Measurements from ENCODE around the gene ECT2L.

The ECT2L gene

DNA sequence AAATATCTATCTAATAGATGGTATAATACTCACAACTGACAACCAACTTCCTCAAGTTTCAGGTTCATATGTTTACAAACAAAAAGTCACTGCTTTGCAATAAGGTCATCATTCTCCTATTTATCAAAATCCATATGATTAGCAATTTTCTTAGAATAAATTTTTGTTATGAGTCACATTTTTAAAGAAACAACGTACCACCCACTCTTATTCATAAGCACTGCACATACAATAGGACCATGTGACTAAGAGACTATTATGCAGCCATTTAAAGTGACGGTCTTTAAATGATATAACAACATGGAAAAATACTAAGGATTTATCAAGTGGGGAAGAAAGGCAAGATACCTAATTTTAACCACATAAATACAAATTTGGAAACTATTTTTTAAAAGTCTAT, 152.1 kb downstream of the ECT2L start:
- DNase-seq, result no peak

DNA sequence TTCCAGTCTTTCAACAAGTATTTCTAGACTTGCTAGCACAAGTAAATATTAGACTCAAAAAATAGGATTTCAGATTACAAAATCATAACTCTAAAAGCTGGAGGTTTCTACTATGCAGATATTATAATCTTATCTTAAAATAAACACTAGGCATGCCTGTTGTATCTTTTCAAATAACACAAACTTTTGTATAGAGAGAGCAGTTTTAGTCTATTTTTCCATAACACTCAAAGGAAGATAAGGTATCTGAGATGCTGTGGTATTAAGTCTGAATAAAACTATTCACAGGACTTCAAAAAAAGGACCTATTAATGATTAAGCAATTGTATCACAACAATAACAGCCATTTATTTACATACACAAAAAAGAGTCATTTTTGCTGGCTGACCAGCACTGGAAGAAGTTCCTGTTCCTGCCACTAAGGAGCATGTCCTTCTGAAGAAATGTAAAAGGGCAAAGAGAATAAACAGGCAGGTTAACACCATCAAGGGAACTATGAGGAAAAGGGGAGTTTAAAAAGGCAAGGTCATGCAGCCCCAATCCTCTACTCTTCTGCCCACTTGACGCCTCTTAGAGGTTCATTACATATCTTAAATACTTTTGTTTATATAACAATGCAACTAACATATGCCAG, 152.8 kb downstream of the ECT2L start:
- no peak for DNase-seq

DNA sequence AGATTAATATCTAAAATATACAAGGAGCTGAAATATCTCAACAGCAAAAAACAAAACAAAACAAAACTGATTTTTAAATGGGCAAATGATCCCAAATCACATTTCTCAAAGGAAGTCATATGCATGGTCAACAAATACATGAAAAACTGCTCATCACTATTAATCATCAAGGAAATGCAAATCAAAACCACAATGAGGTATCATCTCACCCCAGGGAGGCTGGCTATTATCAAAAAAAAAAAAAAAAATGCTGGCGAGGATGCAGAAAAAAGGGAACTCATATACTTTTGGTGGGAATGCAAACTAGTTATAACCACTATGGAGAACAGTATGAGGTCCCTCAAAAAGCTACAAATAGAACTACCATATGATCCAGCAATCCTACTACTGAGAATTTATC, 157.6 kb downstream of the ECT2L start:
- DNase-seq, result no peak

Measured in NCI-H2227 treated with DMSO at 0.1 percent for 48 hours (cell line).